Peyer's patch (tissue), 4 donors: ENCODE measurements around the gene AOAH. TPM values are rescaled to one million over a fixed set of nuclear protein-coding genes. Genes with fewer than 3 reads are reported as not detected.

Experiments
- DNase-seq, 3 donors: peaks; one replicate each; pipeline ENCODE4 v3.0.0-alpha.2; 2017 to 2019
- H3K27ac ChIP-seq, 4 donors: fragments of 200-600 bp; sonication (generic); one replicate each; pipeline ENCODE4 v1.5.1; 2016 to 2019
- H3K27me3 ChIP-seq, 2 donors: fragments of 200-600 bp; sonication (generic); one replicate each; pipeline ENCODE4 v1.5.1; 2019
- H3K36me3 ChIP-seq, 3 donors: fragments of 200-600 bp; sonication (generic); one replicate each; pipeline ENCODE4 v1.5.1; 2016 to 2019
- H3K4me1 ChIP-seq, 4 donors: fragments of 200-600 bp; sonication (generic); one replicate each; pipeline ENCODE4 v1.5.1; 2016 to 2019
- H3K4me3 ChIP-seq, 4 donors: fragments of 200-600 bp; sonication (generic); 1 replicate in 3 of 4; 2 replicates in 1 of 4; pipeline ENCODE4 v1.5.1; 2016 to 2019; ENCODE audit warnings: mild to moderate bottlenecking in 1 of 4
- H3K9me3 ChIP-seq, 4 donors: fragments of 200-600 bp; sonication (generic); one replicate each; pipeline ENCODE4 v1.5.1; 2016 to 2019; ENCODE audit warnings: mild to moderate bottlenecking in 1 of 4
- CTCF ChIP-seq, 6 experiments: fragments of 450-650 bp in 4 of 6; fragments of 200-600 bp in 2 of 6; sonication (generic) in 1 of 6; IDR thresholded peaks; one replicate each; pipeline ENCODE4 v1.5.1; 2017 to 2019; ENCODE audit warnings: antibody characterized with exemption in 6 of 6, mild to moderate bottlenecking in 3 of 6, moderate library complexity in 1 of 6
- POLR2A ChIP-seq, 2 donors: fragments of 450-650 bp; IDR thresholded peaks; one replicate each; pipeline ENCODE4 v1.5.1; 2017; ENCODE audit warnings: antibody characterized with exemption in 2 of 2, mild to moderate bottlenecking in 2 of 2, moderate library complexity in 2 of 2
- total RNA-seq, 4 donors: library from RNA; depleted of rRNA; stranded (reverse); fragments of >200 nt; gene quantifications; one replicate each; pipeline ENCODE4 v1.1.0, GENCODE V29; 2016

Gene AOAH
- total RNA-seq, 4 donors from 2014 or later = 33.3 to 60.2 (median 43.6) TPM

GRCh38 chr7:36521911-36522310, 202.4 kb downstream of the AOAH start:
- H3K27ac ChIP-seq = no peak overlapping the region
- H3K9me3 ChIP-seq = no peaks in the 10 kb centered on the region
- no peaks in the 10 kb centered on the region for H3K4me1 ChIP-seq
- H3K27me3 ChIP-seq = no peaks in the 10 kb centered on the region
- TF ChIP-seq CTCF (IDR thresholded peaks at IDR 0.05) (no peak), POLR2A (IDR thresholded peaks at IDR 0.05) (no peak)
- DNase-seq = no peak
- H3K4me3 ChIP-seq = no peak overlapping the region
- no peaks in the 10 kb centered on the region for H3K36me3 ChIP-seq

- Histone ChIP-seq H3K27ac (no peak overlapping the region), H3K9me3 (no peaks in the 10 kb centered on the region), H3K36me3 (no peaks in the 10 kb centered on the region), H3K4me3 (no peak overlapping the region), H3K4me1 (no peaks in the 10 kb centered on the region), H3K27me3 (no peaks in the 10 kb centered on the region)
- no peak for DNase-seq
- TF ChIP-seq POLR2A (IDR thresholded peaks at IDR 0.05) (no peak), CTCF (IDR thresholded peaks at IDR 0.05) (no peak)
Observed at GRCh38 chr7:36521133-36521532, 203.2 kb downstream of the AOAH start.

- no peaks in the 10 kb centered on the region for H3K27me3 ChIP-seq
- H3K36me3 ChIP-seq = no peaks in the 10 kb centered on the region
- no peak overlapping the region for H3K4me3 ChIP-seq
- TF ChIP-seq CTCF (IDR thresholded peaks at IDR 0.05) (no peak), POLR2A (IDR thresholded peaks at IDR 0.05) (no peak)
- DNase-seq = no peak
- no peak overlapping the region for H3K27ac ChIP-seq
- no peaks in the 10 kb centered on the region for H3K4me1 ChIP-seq
- H3K9me3 ChIP-seq = no peaks in the 10 kb centered on the region
Observed at GRCh38 chr7:36515847-36516246, 208.4 kb downstream of the AOAH start.

GRCh38 chr7:36514289-36515243, 209.7 kb downstream of the AOAH start:
- H3K36me3 ChIP-seq = no peaks in the 10 kb centered on the region

GRCh38 chr7:36513393-36513792, 210.9 kb downstream of the AOAH start:
- TF ChIP-seq CTCF (IDR thresholded peaks at IDR 0.05) (no peak), POLR2A (IDR thresholded peaks at IDR 0.05) (no peak)
- Histone ChIP-seq H3K27me3 (no peaks in the 10 kb centered on the region), H3K4me3 (no peak overlapping the region), H3K9me3 (no peaks in the 10 kb centered on the region), H3K4me1 (no peaks in the 10 kb centered on the region), H3K27ac (no peak overlapping the region), H3K36me3 (no peaks in the 10 kb centered on the region)
- no peak for DNase-seq

More at GRCh38 chr7:36514289-36515243, 209.7 kb downstream of the AOAH start:
- no peaks in the 10 kb centered on the region for H3K4me1 ChIP-seq
- no peaks in the 10 kb centered on the region for H3K27me3 ChIP-seq
- no peak overlapping the region for H3K27ac ChIP-seq
- H3K4me3 ChIP-seq = no peak overlapping the region
- no peaks in the 10 kb centered on the region for H3K9me3 ChIP-seq
- TF ChIP-seq CTCF (IDR thresholded peaks at IDR 0.05) (no peak), POLR2A (IDR thresholded peaks at IDR 0.05) (no peak)
- DNase-seq = no peak
